HL-60 (cell line): ENCODE results near the gene OGDH.
"Not testable (repeated sequence)": the region's sequence is repeated elsewhere in the genome, so short reads cannot be mapped to it uniquely, and the experiment has no call there.

ENCODE experiments used
- CTCF ChIP-seq: IDR thresholded peaks from one replicate; pipeline ENCODE4 v1.5.1; 2011; ENCODE audit warnings: low read length, control low read depth, inconsistent platforms; ENCODE audit not compliant: insufficient read depth
- POLR2AphosphoS5 ChIP-seq: IDR thresholded peaks from 2 replicates; pipeline ENCODE4 v1.6.1; 2012; ENCODE audit warnings: low read depth
- REST ChIP-seq: IDR thresholded peaks from 2 replicates; pipeline ENCODE4 v1.6.1; 2012; ENCODE audit warnings: low read depth; ENCODE audit not compliant: insufficient replicate concordance

GRCh38 chr7:44732971-44733370, 126.5 kb downstream of the OGDH start:
- not testable (repeated sequence) for TF ChIP-seq CTCF, POLR2AphosphoS5, REST
